ENCODE measurements around the gene NIN. TPM values are rescaled to one million over a fixed set of nuclear protein-coding genes. Genes with fewer than 3 reads are reported as not detected.

Gene NIN
- total RNA-seq, 1 experiment from 2014 or later: 40.0 TPM

- DNase-seq (ENCODE audit: low read depth): peak; percentile 99
Measured at GRCh38 chr14:50762001-50762930, 68.7 kb downstream of the NIN start.

DNA sequence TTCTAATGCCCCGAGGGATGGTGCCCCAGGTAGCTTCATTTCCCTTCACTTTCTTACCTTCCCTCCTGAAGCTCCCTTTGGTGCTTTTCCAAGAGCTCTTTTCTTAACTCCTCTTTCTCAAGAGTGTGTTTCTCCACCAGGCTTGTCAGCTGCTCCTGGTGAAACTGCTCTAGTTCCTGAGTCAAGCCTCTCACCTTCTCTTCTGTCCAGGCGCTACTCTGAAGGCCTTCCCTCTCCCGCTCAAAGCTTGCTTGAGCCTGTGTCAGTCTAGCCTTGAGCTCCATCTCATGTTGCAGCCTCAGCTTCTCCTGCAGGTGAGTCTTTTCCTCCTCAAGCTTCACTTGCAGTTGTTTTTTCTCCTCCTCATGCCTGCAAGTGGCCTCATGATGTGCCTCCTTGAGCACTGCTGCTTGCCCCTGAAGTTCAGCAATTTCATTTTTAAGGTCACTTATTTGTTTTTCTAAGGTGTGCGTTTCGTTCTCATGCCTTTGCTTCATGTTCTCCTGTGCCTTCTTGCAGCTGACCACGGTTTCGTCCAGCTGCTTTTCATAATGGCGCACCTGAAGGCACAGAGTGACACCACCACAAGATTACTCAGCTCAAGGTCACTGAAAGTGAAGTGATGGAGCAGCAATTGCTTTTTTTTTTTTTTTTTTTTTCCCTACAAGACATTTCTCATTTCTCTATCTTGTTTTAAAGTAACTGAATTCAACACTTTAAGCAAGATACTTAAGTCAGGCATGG is 71.0 kb downstream of the NIN start:
- no peak for DNase-seq (ENCODE audit: low read depth)

DNA sequence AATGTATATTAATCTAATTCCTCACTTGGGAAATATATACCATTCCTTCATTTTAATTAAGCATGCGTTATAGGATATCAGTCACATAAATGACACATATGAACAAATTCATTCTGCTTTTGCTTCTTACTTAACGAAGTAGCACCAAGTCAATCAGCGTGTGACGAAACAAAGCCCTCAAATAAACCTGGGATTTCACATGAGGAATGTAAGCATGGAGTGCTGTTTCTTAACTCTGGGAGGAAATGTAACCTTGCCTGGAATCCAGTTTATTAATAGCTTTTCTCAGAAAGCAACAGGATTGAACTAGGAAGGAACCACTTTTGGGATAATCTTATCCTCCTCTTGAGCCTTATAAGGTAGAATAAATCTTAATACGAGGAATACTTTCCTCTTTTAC is 72.0 kb downstream of the NIN start:
- DNase-seq (ENCODE audit: low read depth): no peak

GRCh38 chr14:50758305-50758704 is 72.7 kb downstream of the NIN start:
- DNase-seq (ENCODE audit: low read depth): no peak

GRCh38 chr14:50757702-50758101 is 73.3 kb downstream of the NIN start:
- DNase-seq (ENCODE audit: low read depth): no peak

DNA sequence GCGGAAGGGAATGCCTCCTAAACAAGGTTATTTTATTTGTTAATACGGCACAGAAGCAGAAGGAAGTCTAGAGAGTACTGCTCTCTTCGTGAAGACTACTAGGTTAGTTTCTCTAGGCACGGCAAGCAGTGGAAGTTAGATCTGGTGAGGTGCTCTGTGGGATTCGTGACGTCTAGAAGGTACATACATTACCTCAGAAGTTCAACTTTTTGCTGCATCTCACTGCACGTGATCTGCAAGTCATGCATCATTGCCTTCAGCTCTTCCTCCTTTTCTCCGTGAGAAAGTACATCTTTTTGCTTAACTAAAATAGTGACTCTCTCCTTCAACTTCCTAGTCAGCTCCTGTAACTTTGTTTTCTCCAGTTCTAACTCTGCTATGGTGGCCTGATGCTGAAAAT is 74.7 kb downstream of the NIN start:
- DNase-seq (ENCODE audit: low read depth): no peak

- DNase-seq (ENCODE audit: low read depth): no peak
Measured at GRCh38 chr14:50750323-50750722, 80.6 kb downstream of the NIN start.

DNA sequence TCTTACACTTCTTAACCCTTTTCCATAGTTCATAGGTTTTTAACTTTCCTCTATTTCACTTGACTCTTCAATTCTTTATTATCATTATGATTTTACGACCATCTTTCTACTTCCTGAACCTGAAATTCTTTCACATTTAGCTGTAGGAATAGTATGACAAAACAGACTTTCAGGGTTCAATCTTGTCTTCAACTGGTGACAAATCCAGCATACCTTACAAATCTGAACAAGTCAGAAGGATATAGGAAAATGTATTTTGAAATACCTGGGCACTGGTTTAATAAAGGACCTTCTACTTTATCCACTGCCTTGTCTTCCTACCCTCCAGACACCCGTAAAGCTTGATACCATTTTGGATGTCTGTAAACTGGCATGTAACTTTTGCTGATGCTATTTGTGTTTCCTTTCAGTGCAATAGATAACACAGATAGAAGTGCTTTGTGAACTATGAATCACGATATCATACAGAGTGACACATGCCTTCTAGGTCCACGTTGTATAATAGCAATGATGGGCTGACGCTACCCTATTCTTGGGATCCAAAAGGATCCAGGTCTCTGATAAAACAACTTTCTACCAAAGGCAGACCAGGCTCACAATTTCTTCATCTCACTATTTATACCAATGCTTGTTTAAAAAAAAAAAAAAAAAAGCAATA is 85.4 kb downstream of the NIN start:
- no peak for DNase-seq (ENCODE audit: low read depth)

DNA sequence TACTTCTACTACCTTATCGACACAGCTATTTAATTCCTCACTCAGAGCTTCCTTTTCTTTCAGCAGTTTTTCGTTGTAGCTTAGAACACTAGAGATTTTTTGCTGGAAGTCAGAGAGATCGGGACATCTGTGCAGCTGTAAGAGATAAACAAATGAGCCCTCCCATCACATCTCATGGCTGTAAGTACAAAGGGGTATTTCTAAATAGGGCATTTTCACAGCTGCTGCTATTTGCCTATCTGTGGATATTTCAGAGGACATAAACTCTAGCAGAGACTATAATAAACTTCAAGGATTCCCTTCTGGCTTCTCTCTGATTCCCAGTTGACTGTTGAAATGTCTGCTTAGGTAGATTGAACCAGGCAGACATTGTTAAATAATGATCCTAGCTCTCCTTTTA is 86.7 kb downstream of the NIN start:
- DNase-seq (ENCODE audit: low read depth): no peak

- peak; percentile 26 for DNase-seq (ENCODE audit: low read depth)
Measured at GRCh38 chr14:50741567-50741966, 89.4 kb downstream of the NIN start.

DNA sequence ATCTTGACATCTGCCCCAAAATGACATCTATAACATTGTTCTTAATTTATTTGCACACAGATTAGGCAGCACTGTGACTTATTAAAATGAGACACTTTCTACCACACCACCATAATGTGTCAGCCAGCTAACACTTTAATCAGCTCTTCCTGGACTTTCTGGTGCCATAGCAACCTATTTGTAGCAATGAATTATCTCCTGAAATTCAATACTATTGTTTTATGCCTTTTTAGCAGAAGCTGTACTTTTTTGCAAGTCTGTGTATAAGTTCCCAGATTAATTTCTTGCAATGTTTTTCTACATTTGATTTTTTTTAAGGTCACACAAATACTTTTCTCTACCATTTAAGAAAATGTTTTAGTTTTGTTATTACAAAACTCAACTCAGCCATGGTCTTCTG is 90.1 kb downstream of the NIN start:
- peak; percentile 52 for DNase-seq (ENCODE audit: low read depth)

DNA sequence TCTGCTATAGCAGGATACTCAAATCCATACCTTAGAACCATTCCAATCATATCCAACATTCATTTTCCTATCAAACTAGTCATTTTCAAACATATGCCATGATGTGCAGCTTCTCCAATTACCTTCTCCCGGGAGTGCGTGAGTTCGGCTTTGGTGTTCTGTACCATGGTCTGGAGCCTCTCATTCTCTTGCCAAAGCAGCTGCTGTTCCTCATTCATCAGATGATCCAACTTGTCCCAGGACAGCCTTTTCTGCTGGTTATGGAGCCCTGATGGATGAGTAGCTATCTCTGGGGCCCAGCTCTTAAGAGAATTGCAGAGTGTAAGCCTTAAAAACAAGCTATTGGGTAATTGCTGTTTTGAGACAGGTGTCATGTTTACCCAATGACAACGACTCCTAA is 91.8 kb downstream of the NIN start:
- peak; percentile 56 for DNase-seq (ENCODE audit: low read depth)

GRCh38 chr14:50736932-50737419 is 94.0 kb downstream of the NIN start:
- no peak for DNase-seq (ENCODE audit: low read depth)

DNA sequence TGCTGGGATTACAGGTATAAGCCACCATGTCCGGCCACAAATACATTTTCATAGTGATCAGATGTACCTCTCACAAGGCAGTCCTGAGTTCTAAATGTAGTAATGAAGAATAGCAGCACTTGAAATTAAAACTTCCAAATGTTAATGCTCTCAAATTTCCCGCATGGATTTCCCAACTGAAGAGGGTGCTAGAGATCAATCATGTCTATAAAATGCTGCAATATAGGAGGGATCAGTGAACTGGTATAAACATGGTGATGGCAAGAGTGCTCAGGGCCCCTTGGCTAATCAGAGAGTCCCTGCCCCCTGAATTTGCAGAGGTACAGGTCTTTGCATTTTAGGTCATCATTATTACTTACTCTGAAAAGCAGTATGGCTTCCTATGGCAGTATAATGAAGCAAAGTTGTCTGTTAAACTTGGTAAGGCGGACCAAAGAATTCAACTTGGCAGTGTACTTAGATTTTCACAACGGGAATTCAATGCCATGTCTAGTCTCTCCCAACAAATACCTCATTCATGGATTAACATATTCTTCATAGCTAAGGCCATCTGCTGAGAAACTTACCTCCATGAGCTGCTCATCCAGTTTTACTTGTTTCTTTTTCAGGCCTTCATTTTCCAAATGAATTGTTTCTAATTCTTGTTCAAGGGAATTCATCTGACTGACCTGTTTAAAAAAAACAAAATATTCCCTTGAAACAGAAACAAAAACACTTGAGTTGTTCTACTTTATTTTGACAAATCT is 95.8 kb downstream of the NIN start:
- DNase-seq (ENCODE audit: low read depth): no peak

- no peak for DNase-seq (ENCODE audit: low read depth)
Measured at GRCh38 chr14:50733494-50733893, 97.5 kb downstream of the NIN start.

DNA sequence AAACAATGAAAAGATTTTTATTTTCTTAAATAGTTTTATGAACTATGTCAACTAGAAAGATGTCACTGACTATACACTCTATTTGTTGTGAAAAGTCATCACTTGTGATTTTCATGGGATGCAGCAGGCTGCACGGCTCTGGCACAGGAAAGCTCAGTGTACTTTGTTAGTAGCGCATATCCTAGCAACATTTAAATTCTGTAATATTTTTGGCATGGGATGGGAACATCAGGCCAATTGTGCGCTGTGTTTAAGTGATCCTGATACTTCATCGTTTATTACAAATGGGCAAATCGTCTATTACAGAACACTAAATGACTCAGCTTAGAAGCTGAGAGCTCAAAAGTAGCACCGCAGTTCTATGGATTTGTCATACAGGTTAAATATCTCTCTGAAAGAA is 102.1 kb downstream of the NIN start:
- DNase-seq (ENCODE audit: low read depth): no peak

DNA sequence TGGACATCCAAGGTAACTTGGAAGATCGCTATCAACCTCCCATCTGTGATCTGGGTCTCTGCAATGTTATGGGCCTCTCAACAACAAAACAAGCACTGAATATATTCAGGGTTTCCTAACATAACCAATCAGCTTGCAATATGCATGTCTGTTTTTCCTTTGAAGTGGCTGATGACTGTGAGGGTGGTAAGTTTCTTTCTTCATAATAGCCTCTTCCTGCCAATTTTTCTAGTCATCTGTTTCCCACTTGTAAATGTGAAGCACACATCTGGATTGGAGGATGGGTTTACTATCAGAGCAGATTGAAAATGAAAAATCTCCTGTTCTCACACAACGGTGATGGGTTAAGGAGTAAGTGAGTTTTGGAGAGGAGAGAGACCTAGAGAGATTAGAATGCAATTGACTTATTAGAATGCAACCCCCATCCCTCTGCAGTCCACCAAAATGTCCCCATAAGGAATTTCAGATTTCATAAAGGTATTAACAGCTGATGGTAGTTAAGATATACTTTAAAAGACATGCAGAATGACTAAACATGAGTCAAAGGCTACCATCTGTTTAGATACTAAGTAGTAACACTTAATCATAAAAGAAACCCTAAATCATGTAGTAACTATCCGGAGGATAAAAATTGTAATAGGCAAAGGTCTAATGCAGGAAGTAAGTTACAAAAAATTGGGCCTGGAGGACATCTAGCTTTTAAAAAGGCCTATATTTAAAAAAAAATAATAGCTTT is 104.4 kb downstream of the NIN start:
- DNase-seq (ENCODE audit: low read depth): peak; percentile 96

- DNase-seq (ENCODE audit: low read depth): peak; percentile 13
Measured at GRCh38 chr14:50725761-50726160, 105.2 kb downstream of the NIN start.

DNA sequence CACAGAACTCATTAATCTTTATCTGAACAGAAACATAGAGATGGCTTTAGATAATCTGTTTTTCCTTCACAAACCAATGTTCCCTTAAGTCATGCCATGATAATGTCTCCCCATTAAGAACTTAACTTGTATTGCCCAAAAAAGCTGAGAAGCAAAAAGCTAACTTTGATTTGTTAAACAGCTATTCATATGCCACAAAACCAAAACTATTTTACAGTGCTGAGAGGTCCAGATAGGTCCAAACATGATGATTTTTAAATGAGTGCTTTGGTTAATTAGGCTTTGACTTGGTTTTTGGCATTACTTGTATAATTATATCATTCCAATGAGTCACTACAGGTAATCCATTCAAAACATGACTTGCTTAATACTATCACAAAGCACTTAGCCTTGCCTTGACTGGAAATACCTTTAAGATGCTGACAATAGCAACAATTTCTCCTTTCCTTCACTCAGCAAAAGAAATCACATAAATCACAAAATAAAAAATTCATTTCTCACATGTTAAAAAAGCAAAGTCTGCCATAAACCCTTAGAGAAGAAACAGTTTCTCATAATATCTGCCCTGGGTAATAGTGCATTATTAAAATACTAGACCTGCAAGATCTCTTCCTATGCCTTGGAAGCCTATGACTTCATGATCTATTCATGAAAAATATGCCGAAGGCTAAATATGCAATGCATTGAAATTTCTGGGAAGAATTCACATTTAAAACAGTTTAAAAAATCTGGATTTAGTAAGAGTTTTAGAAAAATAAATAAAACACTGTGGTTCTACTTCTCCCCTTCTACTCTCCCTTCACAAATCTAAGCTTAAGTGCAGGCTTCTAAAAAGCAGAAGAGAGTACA is 110.8 kb downstream of the NIN start:
- no peak for DNase-seq (ENCODE audit: low read depth)

DNA sequence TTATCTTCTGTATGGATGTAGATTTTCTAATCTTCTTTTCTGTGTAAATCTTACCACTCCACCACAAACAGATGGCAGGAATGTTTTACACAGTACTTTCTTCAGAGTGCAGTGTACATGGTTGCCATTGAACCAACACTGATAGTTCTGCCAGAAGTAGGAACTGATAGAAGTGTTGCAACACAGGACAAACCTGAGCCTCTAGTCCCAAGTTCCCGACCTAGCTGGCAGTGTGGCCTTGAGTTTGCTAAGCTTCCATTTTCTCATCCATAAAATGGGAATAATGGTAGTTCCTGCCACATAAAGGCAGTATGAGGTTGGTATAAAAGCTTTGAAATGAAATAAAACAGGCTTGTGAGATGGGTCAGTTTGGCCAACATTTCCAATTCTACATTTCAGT is 112.0 kb downstream of the NIN start:
- DNase-seq (ENCODE audit: low read depth): no peak

Measured in LHCN-M2 (cell line).